Measurements from ENCODE around the gene SAMD4A. TPM values are rescaled to one million over a fixed set of nuclear protein-coding genes. Genes with fewer than 3 reads are reported as not detected.

Gene SAMD4A
- total and polyA plus RNA-seq, 2 of the 4 experiments (the other 2 are of a cell fraction): 22.9 to 38.2 TPM

DNA sequence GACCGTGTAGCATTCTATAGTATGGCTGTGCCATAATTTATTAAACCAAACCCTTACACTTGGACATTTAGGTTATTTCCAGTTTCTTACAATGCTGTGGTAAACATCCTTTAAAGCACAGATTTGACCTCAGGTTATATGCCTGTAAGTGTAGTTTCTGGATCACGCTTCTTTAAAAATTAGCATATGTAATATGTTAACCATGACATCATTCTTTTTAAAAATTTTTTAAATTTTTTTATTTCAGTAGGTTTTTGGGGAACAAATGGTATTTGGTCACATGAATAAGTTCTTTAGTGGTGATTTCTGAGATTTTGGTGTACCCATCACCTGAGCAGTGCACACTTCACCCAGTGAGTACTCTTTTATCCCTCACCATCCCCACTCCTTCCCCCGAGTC is 18.3 kb downstream of the SAMD4A start:
- no peak overlapping the region for H3K27ac ChIP-seq (ENCODE audit: insufficient read depth, low read length)
- H3K4me1 ChIP-seq (ENCODE audit: control insufficient read depth, insufficient read depth, low read length): peaks cover 7% of the 10 kb centered on the region
- H4K91ac ChIP-seq (ENCODE audit: insufficient read depth, low read depth, low read length): no peak overlapping the region
- H4K5ac ChIP-seq (ENCODE audit: low read depth, low read length): no peak overlapping the region
- peaks cover 52% of the 10 kb centered on the region for H4K20me1 ChIP-seq (ENCODE audit: insufficient read depth, low read length)
- H3K36me3 ChIP-seq (ENCODE audit: control insufficient read depth, insufficient read depth, low read length): peaks cover 10% of the 10 kb centered on the region
- H2AK9ac ChIP-seq (replicated peaks; ENCODE audit: low read depth, low read length, poor library complexity): no peak overlapping the region
- no peak overlapping the region for H2AFZ ChIP-seq (replicated peaks; ENCODE audit: low read length, poor library complexity)
- no peak for TF ChIP-seq FOS (IDR thresholded peaks at IDR 0.05; ENCODE audit: low read depth, low read length)
- TF ChIP-seq, protein P1, sequence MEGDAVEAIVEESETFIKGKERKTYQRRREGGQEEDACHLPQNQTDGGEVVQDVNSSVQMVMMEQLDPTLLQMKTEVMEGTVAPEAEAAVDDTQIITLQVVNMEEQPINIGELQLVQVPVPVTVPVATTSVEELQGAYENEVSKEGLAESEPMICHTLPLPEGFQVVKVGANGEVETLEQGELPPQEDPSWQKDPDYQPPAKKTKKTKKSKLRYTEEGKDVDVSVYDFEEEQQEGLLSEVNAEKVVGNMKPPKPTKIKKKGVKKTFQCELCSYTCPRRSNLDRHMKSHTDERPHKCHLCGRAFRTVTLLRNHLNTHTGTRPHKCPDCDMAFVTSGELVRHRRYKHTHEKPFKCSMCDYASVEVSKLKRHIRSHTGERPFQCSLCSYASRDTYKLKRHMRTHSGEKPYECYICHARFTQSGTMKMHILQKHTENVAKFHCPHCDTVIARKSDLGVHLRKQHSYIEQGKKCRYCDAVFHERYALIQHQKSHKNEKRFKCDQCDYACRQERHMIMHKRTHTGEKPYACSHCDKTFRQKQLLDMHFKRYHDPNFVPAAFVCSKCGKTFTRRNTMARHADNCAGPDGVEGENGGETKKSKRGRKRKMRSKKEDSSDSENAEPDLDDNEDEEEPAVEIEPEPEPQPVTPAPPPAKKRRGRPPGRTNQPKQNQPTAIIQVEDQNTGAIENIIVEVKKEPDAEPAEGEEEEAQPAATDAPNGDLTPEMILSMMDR (conservative IDR thresholded peaks at IDR 0.05; ENCODE audit: low read depth, low read length): no peak
- TF ChIP-seq NFE2L2 (IDR thresholded peaks at IDR 0.05; ENCODE audit: low read depth, low read length): no peak
- TF ChIP-seq POLR2A (IDR thresholded peaks at IDR 0.05; ENCODE audit: low read depth, low read length): 0 out of 2 replicates have a peak, but pooled peaks have one; percentile 5
- TF ChIP-seq MAFK (IDR thresholded peaks at IDR 0.05; ENCODE audit: low read depth, low read length): no peak
- no peak for TF ChIP-seq RAD21 (IDR thresholded peaks at IDR 0.05; ENCODE audit: low read length)
- H2BK5ac ChIP-seq (ENCODE audit: low read depth, low read length, poor library complexity, severe bottlenecking): no peak overlapping the region
- H3K9me3 ChIP-seq (ENCODE audit: control insufficient read depth, insufficient read depth, low read length): no peaks in the 10 kb centered on the region
- no peak overlapping the region for H2BK120ac ChIP-seq (ENCODE audit: low read depth, low read length)
- H4K8ac ChIP-seq (ENCODE audit: low read depth in 2 of 2, low read length in 2 of 2): no peak overlapping the region
- H3K9ac ChIP-seq (ENCODE audit: low read depth, low read length): no peak overlapping the region
- H3K79me1 ChIP-seq (ENCODE audit: low read depth in 1 of 2, low read length in 2 of 2): peaks cover 15 to 44% of the 10 kb centered on the region in 2 experiments
- in situ Hi-C loops (cut with MboI; ENCODE audit: low sequenced_read_pairs): no loop called here
- H3K4me3 ChIP-seq (ENCODE audit: insufficient read depth, low read depth, low read length): no peak overlapping the region
- H2BK15ac ChIP-seq (ENCODE audit: low read depth, low read length): no peak overlapping the region
- CTCF ChIA-PET: no interaction called here
- dilution Hi-C loops (cut with HindIII; ENCODE audit: low sequenced_read_pairs, unreplicated experiment): no loop called here
- ATAC-seq (ENCODE audit: low read depth): no peak
- POLR2A ChIA-PET (ENCODE audit: unreplicated experiment): no interaction called here
- H2BK20ac ChIP-seq (ENCODE audit: low read depth, low read length): no peak overlapping the region
- no peak overlapping the region for H3K4ac ChIP-seq (ENCODE audit: low read depth, low read length)
- no CpG with 5 or more reads among the region's 3 CpGs for WGBS, 2 experiments (ENCODE audit: extremely low coverage in 2 of 2, insufficient read length in 1 of 2)
- no peak overlapping the region for H3K23ac ChIP-seq (ENCODE audit: low read depth, low read length)
- H3K27me3 ChIP-seq (ENCODE audit: control insufficient read depth, insufficient read depth, low read length): no peaks in the 10 kb centered on the region
- intact Hi-C loops (cut with micrococcal nuclease): no loop called here
- no peak overlapping the region for H3K4me2 ChIP-seq (ENCODE audit: low read depth, low read length)
- no peak overlapping the region for H3K56ac ChIP-seq (ENCODE audit: extremely low read depth, insufficient read depth, low read length)
- no TSS peak for BruUV-seq (replicated peaks)
- H2AK5ac ChIP-seq (ENCODE audit: low read depth, low read length): no peak overlapping the region
- H3K18ac ChIP-seq (ENCODE audit: low read depth, low read length): no peak overlapping the region
- DNase-seq: no peak
- no peak overlapping the region for H3K14ac ChIP-seq (replicated peaks; ENCODE audit: low read depth, low read length)
- H3K9me1 ChIP-seq (ENCODE audit: insufficient read depth, low read length): peaks cover 10% of the 10 kb centered on the region
